HuH-7.5 (cell line): Measurements from ENCODE around the gene GOLGA6L2.
"Not testable (repeated sequence)": the region's sequence is repeated elsewhere in the genome, so short reads cannot be mapped to it uniquely, and the experiment has no call there.

Source experiments
- DNase-seq: peaks from one replicate; pipeline ENCODE4 v3.0.0; 2011; ENCODE audit warnings: low spot score

GOLGA6L2 gene

GRCh38 chr15:23447107-23447500, at the start of gene GOLGA6L2:
TSS of gene GOLGA6L2 (minus strand) at chr15:23447243. CDS start at chr15:23447181, 62 bp downstream.
- DNase-seq, result no peak

GRCh38 chr15:23484870-23485269, 37.8 kb upstream of the GOLGA6L2 start:
- no peak for DNase-seq

- no peak for DNase-seq
Measured at GRCh38 chr15:23483821-23484299, 36.8 kb upstream of the GOLGA6L2 start.

GRCh38 chr15:23482764-23483489, 35.9 kb upstream of the GOLGA6L2 start:
- DNase-seq, result no peak

GRCh38 chr15:23482228-23482627, 35.2 kb upstream of the GOLGA6L2 start:
- no peak for DNase-seq

GRCh38 chr15:23477920-23478319, 30.9 kb upstream of the GOLGA6L2 start:
- DNase-seq, result no peak

- no peak for DNase-seq
Measured at GRCh38 chr15:23472678-23473077, 25.6 kb upstream of the GOLGA6L2 start.

- DNase-seq, result no peak
Measured at GRCh38 chr15:23472033-23472432, 25.0 kb upstream of the GOLGA6L2 start.

GRCh38 chr15:23467110-23467600, 20.1 kb upstream of the GOLGA6L2 start:
- DNase-seq, result peak; percentile 9

- no peak for DNase-seq
Measured at GRCh38 chr15:23457890-23458289, 10.8 kb upstream of the GOLGA6L2 start.

- no peak for DNase-seq
Measured at GRCh38 chr15:23446215-23447106, 582 bp downstream of the GOLGA6L2 start.

GRCh38 chr15:23444269-23444668, 2.8 kb downstream of the GOLGA6L2 start:
- no peak for DNase-seq

GRCh38 chr15:23441204-23441603, 5.8 kb downstream of the GOLGA6L2 start:
- DNase-seq, result no peak

- no peak for DNase-seq
Measured at GRCh38 chr15:23440596-23440995, 6.4 kb downstream of the GOLGA6L2 start.

- no peak for DNase-seq
Measured at GRCh38 chr15:23439513-23439912, 7.5 kb downstream of the GOLGA6L2 start.

GRCh38 chr15:23438816-23439466, 8.1 kb downstream of the GOLGA6L2 start:
- no peak for DNase-seq

GRCh38 chr15:23437673-23438072, 9.4 kb downstream of the GOLGA6L2 start:
- DNase-seq, result no peak

GRCh38 chr15:23437146-23437545, 9.9 kb downstream of the GOLGA6L2 start:
- no peak for DNase-seq

- no peak for DNase-seq
Measured at GRCh38 chr15:23436421-23436820, 10.6 kb downstream of the GOLGA6L2 start.

GRCh38 chr15:23434699-23435098, 12.3 kb downstream of the GOLGA6L2 start:
- not testable (repeated sequence) for DNase-seq

- not testable (repeated sequence) for DNase-seq
Measured at GRCh38 chr15:23425327-23425726, 21.7 kb downstream of the GOLGA6L2 start.
